ENCODE measurements around the gene SDK1.

SDK1 gene

DNA sequence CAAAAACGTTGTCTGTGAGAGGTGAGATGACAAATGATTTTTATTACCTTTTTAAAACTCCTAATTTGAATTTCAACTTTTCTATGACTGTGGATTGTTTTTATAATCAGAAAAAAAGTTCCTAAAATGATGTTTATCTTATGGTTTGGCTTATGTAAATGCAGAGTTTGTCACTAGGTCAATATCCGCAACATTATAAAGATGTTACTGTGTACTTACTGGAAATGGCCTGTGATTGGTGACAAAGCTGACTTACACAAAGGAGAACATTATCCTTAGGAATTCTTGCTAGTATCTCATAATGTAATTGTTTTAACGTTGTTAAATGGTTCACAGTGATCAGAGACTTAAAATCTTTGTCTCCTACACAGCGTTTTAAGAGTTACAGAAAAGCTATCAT is 79.0 kb downstream of the SDK1 start:
- TF ChIP-seq CTCF (IDR thresholded peaks at IDR 0.05; ENCODE audit: low read depth, low read length), result no peak
- no peak overlapping the region for H3K4me3 ChIP-seq (ENCODE audit: low read depth, low read length)

GRCh38 chr7:3380886-3381685 is 80.0 kb downstream of the SDK1 start:
- no peak for TF ChIP-seq CTCF (IDR thresholded peaks at IDR 0.05; ENCODE audit: low read depth, low read length)
- H3K4me3 ChIP-seq (ENCODE audit: low read depth, low read length), result no peak overlapping the region

GRCh38 chr7:3386423-3387190 is 85.6 kb downstream of the SDK1 start:
- H3K4me3 ChIP-seq (ENCODE audit: low read depth, low read length), result no peak overlapping the region
- TF ChIP-seq CTCF (IDR thresholded peaks at IDR 0.05; ENCODE audit: low read depth, low read length), result no peak

DNA sequence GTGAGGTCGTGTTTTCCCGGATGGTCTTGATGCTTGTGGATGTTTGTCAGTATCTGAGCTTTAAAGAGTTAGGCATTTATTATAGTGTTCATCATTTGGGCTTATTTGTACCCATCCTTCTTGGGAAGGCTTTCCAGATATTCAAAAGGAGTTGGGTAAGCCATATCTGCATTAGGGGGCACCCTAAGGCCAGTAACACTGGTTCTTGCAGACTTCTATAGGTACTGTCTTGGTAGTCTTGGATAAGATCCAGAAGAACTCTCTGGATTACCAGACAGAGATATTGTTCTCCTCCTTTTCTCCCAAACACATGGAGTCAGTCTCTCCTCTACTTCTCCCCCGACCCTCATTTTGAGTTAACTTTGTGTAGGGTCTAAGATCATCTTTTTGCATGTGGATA is 92.8 kb downstream of the SDK1 start:
- TF ChIP-seq CTCF (IDR thresholded peaks at IDR 0.05; ENCODE audit: low read depth, low read length), result no peak
- no peak overlapping the region for H3K4me3 ChIP-seq (ENCODE audit: low read depth, low read length)

GRCh38 chr7:3397324-3397723 is 96.3 kb downstream of the SDK1 start:
- TF ChIP-seq CTCF (IDR thresholded peaks at IDR 0.05; ENCODE audit: low read depth, low read length), result no peak
- H3K4me3 ChIP-seq (ENCODE audit: low read depth, low read length), result no peak overlapping the region

GRCh38 chr7:3399858-3400257 is 98.8 kb downstream of the SDK1 start:
- no peak for TF ChIP-seq CTCF (IDR thresholded peaks at IDR 0.05; ENCODE audit: low read depth, low read length)
- H3K4me3 ChIP-seq (ENCODE audit: low read depth, low read length), result no peak overlapping the region

- H3K4me3 ChIP-seq (ENCODE audit: low read depth, low read length), result no peak overlapping the region
These were observed 103.4 kb downstream of the SDK1 start for GRCh38 chr7:3404501-3404900.

More at GRCh38 chr7:3404501-3404900, 103.4 kb downstream of the SDK1 start:
- no peak for TF ChIP-seq CTCF (IDR thresholded peaks at IDR 0.05; ENCODE audit: low read depth, low read length)

All from WI38 (cell line).